ENCODE data around the gene CDK14.

GRCh38 chr7:91067242-91067641, 471.1 kb downstream of the CDK14 start:
- TF ChIP-seq CTCF (IDR thresholded peaks at IDR 0.05) (no peak), EZH2 (IDR thresholded peaks at IDR 0.05) (no peak)
